IMR-90 (cell line): ENCODE measurements around the gene CDK1. TPM values are rescaled to one million over a fixed set of nuclear protein-coding genes. Genes with fewer than 3 reads are reported as not detected.
"Not testable (repeated sequence)": the region's sequence is repeated elsewhere in the genome, so short reads cannot be mapped to it uniquely, and the experiment has no call there.

ENCODE experiments used
- ATAC-seq: fragments of 200-7000 bp; cut with Tn5 transposase; 2 replicates; pipeline ENCODE4 v1.9.1; 2020; ENCODE audit warnings: low read depth, mild to moderate bottlenecking, moderate library complexity
- BruUV-seq: library from RNA; stranded (reverse); fragments of 400-500 nt; replicated peaks from 2 replicates; lab custom pipeline; 2021; lab: Mats Ljungman, UMichigan
- CTCF ChIA-PET: fragments of 300-600 bp; formaldehyde crosslinking; extraction: SDS; loops from one replicate; lab custom pipeline; 2021; ENCODE audit warnings: antibody characterized with exemption; lab: Yijun Ruan, JAX
- POLR2A ChIA-PET: fragments of 300-600 bp; sonication (Branson Sonifier 250); formaldehyde crosslinking; loops from one replicate; lab custom pipeline; 2022; ENCODE audit warnings: antibody characterized with exemption; ENCODE audit not compliant: unreplicated experiment; lab: Charles Lee
- DNase-seq: peaks from one replicate; pipeline ENCODE4 v3.0.0; 2013
- H2AFZ ChIP-seq: replicated peaks from 2 replicates; pipeline ENCODE3; 2013; ENCODE audit warnings: low read length, mild to moderate bottlenecking; ENCODE audit not compliant: poor library complexity
- H2AK5ac ChIP-seq: 2 replicates; pipeline ENCODE4 v1.6.1; 2013; ENCODE audit warnings: low read depth, low read length, inconsistent platforms
- H2AK9ac ChIP-seq: replicated peaks from 2 replicates; pipeline ENCODE3; 2013; ENCODE audit warnings: mild to moderate bottlenecking, low read depth, low read length, moderate library complexity; ENCODE audit not compliant: poor library complexity
- H2BK120ac ChIP-seq: 2 replicates; pipeline ENCODE4 v1.6.1; 2013; ENCODE audit warnings: low read depth, low read length, inconsistent platforms
- H2BK15ac ChIP-seq: 3 replicates; pipeline ENCODE4 v1.6.1; 2013; ENCODE audit warnings: low read depth, low read length, inconsistent platforms
- H2BK20ac ChIP-seq: 2 replicates; pipeline ENCODE4 v1.6.1; 2013; ENCODE audit warnings: low read depth, mild to moderate bottlenecking, inconsistent platforms, low read length, moderate library complexity
- H2BK5ac ChIP-seq: 2 replicates; pipeline ENCODE4 v1.6.1; 2013; ENCODE audit warnings: mild to moderate bottlenecking, low read depth, low read length, inconsistent platforms; ENCODE audit not compliant: poor library complexity, severe bottlenecking
- H3K14ac ChIP-seq: replicated peaks from 2 replicates; pipeline ENCODE4 v1.6.1; 2013; ENCODE audit warnings: low read depth, low read length, inconsistent platforms
- H3K18ac ChIP-seq: 2 replicates; pipeline ENCODE4 v1.6.1; 2013; ENCODE audit warnings: low read depth, low read length, control low read depth
- H3K23ac ChIP-seq: 2 replicates; pipeline ENCODE4 v1.6.1; 2013; ENCODE audit warnings: low read depth, low read length, inconsistent platforms
- H3K27ac ChIP-seq: 2 replicates; pipeline ENCODE4 v1.5.1; 2013; ENCODE audit warnings: mild to moderate bottlenecking, control low read depth, low read length; ENCODE audit not compliant: insufficient read depth
- H3K27me3 ChIP-seq: 2 replicates; pipeline ENCODE4 v1.6.1; 2013; ENCODE audit warnings: low read length; ENCODE audit not compliant: control insufficient read depth, insufficient read depth
- H3K36me3 ChIP-seq: 2 replicates; pipeline ENCODE4 v1.6.1; 2013; ENCODE audit warnings: low read length, mixed read lengths; ENCODE audit not compliant: control insufficient read depth, insufficient read depth
- H3K4ac ChIP-seq: 2 replicates; pipeline ENCODE4 v1.6.1; 2013; ENCODE audit warnings: low read depth, low read length, inconsistent platforms
- H3K4me1 ChIP-seq: 2 replicates; pipeline ENCODE4 v1.6.1; 2013; ENCODE audit warnings: low read length, mixed read lengths; ENCODE audit not compliant: control insufficient read depth, insufficient read depth
- H3K4me2 ChIP-seq: 2 replicates; pipeline ENCODE4 v1.6.1; 2013; ENCODE audit warnings: low read depth, mild to moderate bottlenecking, control low read depth, low read length, moderate library complexity
- H3K4me3 ChIP-seq: 2 replicates; pipeline ENCODE4 v1.5.1; 2013; ENCODE audit warnings: low read depth, mild to moderate bottlenecking, control low read depth, low read length, moderate library complexity; ENCODE audit not compliant: insufficient read depth
- H3K56ac ChIP-seq: 2 replicates; pipeline ENCODE4 v1.6.1; 2013; ENCODE audit warnings: low read length, inconsistent platforms; ENCODE audit not compliant: insufficient read depth; ENCODE audit errors: extremely low read depth
- H3K79me1 ChIP-seq, 2 experiments: 2 replicates each; pipeline ENCODE4 v1.6.1; 2013; ENCODE audit warnings: low read length in 2 of 2, inconsistent platforms in 1 of 2, low read depth in 1 of 2
- H3K9ac ChIP-seq: 2 replicates; pipeline ENCODE4 v1.6.1; 2013; ENCODE audit warnings: low read depth, low read length, control low read depth
- H3K9me1 ChIP-seq: 2 replicates; pipeline ENCODE4 v1.6.1; 2013; ENCODE audit warnings: low read length, inconsistent platforms; ENCODE audit not compliant: insufficient read depth
- H3K9me3 ChIP-seq: 2 replicates; pipeline ENCODE4 v1.6.1; 2013; ENCODE audit warnings: low read length; ENCODE audit not compliant: control insufficient read depth, insufficient read depth
- H4K20me1 ChIP-seq: 2 replicates; pipeline ENCODE4 v1.6.1; 2013; ENCODE audit warnings: low read length, inconsistent platforms; ENCODE audit not compliant: insufficient read depth
- H4K5ac ChIP-seq: 2 replicates; pipeline ENCODE4 v1.6.1; 2013; ENCODE audit warnings: mild to moderate bottlenecking, low read depth, low read length, control low read depth
- H4K8ac ChIP-seq, 2 experiments: 2 replicates each; pipeline ENCODE4 v1.6.1; 2013; ENCODE audit warnings: low read depth in 2 of 2, low read length in 2 of 2, control low read depth in 1 of 2, inconsistent platforms in 1 of 2
- H4K91ac ChIP-seq: 2 replicates; pipeline ENCODE4 v1.6.1; 2013; ENCODE audit warnings: low read depth, low read length, inconsistent platforms; ENCODE audit not compliant: insufficient read depth
- BHLHE40 ChIP-seq: fragments of 150-350 bp; IDR thresholded peaks from 2 replicates; pipeline ENCODE4 v1.6.1; 2016; ENCODE audit warnings: mild to moderate bottlenecking, low read depth, low read length
- CHD1 ChIP-seq: IDR thresholded peaks from 2 replicates; pipeline ENCODE4 v1.6.1; 2012; ENCODE audit warnings: low read depth, low read length, improper control_type of control experiment
- FOS ChIP-seq: fragments of 150-350 bp; IDR thresholded peaks from 2 replicates; pipeline ENCODE4 v1.6.1; 2016; ENCODE audit warnings: low read depth, low read length
- RAD21 ChIP-seq: IDR thresholded peaks from 2 replicates; pipeline ENCODE4 v1.6.1; 2012; ENCODE audit warnings: low read length, improper control_type of control experiment
- RCOR1 ChIP-seq: IDR thresholded peaks from 2 replicates; pipeline ENCODE4 v1.6.1; 2012; ENCODE audit warnings: mild to moderate bottlenecking, low read length, improper control_type of control experiment; ENCODE audit not compliant: insufficient replicate concordance
- RFX5 ChIP-seq: IDR thresholded peaks from 2 replicates; pipeline ENCODE4 v1.8.0; 2012; ENCODE audit warnings: low read depth, mild to moderate bottlenecking, low read length, moderate library complexity
- WGBS, 2 experiments: methylation state at CpG; one replicate each; pipeline versions ENCODE4 v1.1.5 to v1.1.7; 2013; ENCODE audit warnings: missing lambda C conversion rate in 2 of 2; ENCODE audit not compliant: insufficient read length in 1 of 2; ENCODE audit errors: extremely low coverage in 2 of 2; 5-methylcytosine and 5-hydroxymethylcytosine counted together
- dilution Hi-C: fragments of 300-500 bp; cut with HindIII; formaldehyde crosslinking; loops from one replicate; pipeline ENCODE4 v1.14.3; 2018; ENCODE audit warnings: low sequenced_read_pairs; ENCODE audit not compliant: unreplicated experiment
- in situ Hi-C: fragments of 300-500 bp; cut with MboI; formaldehyde crosslinking; loops from 3 replicates; pipeline ENCODE4 v1.14.3; 2019; ENCODE audit warnings: low sequenced_read_pairs, inconsistent platforms, mixed read lengths
- intact Hi-C: fragments of 100-400 bp; cut with micrococcal nuclease; formaldehyde crosslinking; loops from 2 replicates; pipeline ENCODE4 v1.10.0; 2022
- polyA plus RNA-seq, 3 experiments: library from polyadenylated mRNA; depleted of rRNA; stranded (reverse); fragments of >200 nt; gene quantifications; 2 replicates each; pipeline ENCODE4 v1.2.3, GENCODE V29; 2012; ENCODE audit warnings: low replicate concordance in 1 of 3
- total RNA-seq: library from RNA; depleted of rRNA; stranded (reverse); fragments of >200 nt; gene quantifications from 2 replicates; pipeline ENCODE4 v1.2.3, GENCODE V29; 2012
- TF ChIP-seq, protein P1 (sequence below): fragments of 150-350 bp; IDR thresholded peaks from 2 replicates; pipeline ENCODE4 v1.6.1; 2017; ENCODE audit warnings: mild to moderate bottlenecking, antibody characterized with exemption, low read length, low read depth

Gene CDK1
- total and polyA plus RNA-seq, 2 of the 4 experiments (the other 2 are of a cell fraction) = 21.9 to 28.1 TPM

GRCh38 chr10:60828489-60828852 is 50.2 kb downstream of the CDK1 start (continued):
- TF ChIP-seq RFX5 (no peak), RCOR1 (no peak), RAD21 (no peak), CHD1 (no peak), BHLHE40 (no peak), FOS (no peak)
- TF ChIP-seq, protein P1, sequence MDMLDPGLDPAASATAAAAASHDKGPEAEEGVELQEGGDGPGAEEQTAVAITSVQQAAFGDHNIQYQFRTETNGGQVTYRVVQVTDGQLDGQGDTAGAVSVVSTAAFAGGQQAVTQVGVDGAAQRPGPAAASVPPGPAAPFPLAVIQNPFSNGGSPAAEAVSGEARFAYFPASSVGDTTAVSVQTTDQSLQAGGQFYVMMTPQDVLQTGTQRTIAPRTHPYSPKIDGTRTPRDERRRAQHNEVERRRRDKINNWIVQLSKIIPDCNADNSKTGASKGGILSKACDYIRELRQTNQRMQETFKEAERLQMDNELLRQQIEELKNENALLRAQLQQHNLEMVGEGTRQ = no peak

DNA sequence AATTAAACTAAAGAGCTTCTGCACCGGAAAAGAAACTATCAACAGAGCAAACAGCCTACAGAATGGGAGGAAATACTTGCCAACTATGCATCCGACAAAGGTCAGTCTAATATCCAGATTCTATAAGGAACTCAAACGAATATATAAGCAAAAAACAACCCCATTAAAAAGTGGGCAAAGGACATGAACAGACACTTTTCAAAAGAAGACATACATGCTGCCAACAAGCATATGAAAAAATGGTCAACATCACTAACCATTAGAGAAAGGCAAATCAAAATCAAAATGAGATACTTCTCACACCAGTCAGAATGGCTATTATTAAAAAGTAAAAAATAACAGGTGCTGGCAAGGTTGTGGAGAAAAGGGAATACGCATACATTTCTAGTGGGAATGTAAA is 53.9 kb downstream of the CDK1 start:
- H3K14ac ChIP-seq, CTCF ChIA-PET, H3K23ac ChIP-seq, H3K79me1 ChIP-seq, H4K20me1 ChIP-seq, H3K9ac ChIP-seq, H2AFZ ChIP-seq, H3K4ac ChIP-seq, H4K91ac ChIP-seq, H3K56ac ChIP-seq, H3K4me1 ChIP-seq, H3K9me3 ChIP-seq, H2AK9ac ChIP-seq, DNase-seq, H2BK20ac ChIP-seq, intact Hi-C loops, H4K8ac ChIP-seq, H3K4me2 ChIP-seq, H4K5ac ChIP-seq, H3K27ac ChIP-seq, ATAC-seq, H3K36me3 ChIP-seq, H2BK5ac ChIP-seq, H3K4me3 ChIP-seq, POLR2A ChIA-PET, H2BK120ac ChIP-seq, in situ Hi-C loops, BruUV-seq, H2BK15ac ChIP-seq, H3K18ac ChIP-seq, H2AK5ac ChIP-seq, dilution Hi-C loops, H3K9me1 ChIP-seq, H3K27me3 ChIP-seq: not testable (repeated sequence)
- no CpG with 5 or more reads among the region's 4 CpGs for WGBS, 2 experiments
